Posterior vena cava (tissue), 2 donors: ENCODE measurements around the gene FNDC3A. TPM values are rescaled to one million over a fixed set of nuclear protein-coding genes. Genes with fewer than 3 reads are reported as not detected.
A peak's percentile ranks its signal among the peaks of the same experiment; 100 is the strongest.

Source experiments
- DNase-seq: peaks from one replicate; pipeline ENCODE4 v3.0.0-alpha.2; 2020; ENCODE audit warnings: low spot score
- intact Hi-C, 2 donors: fragments of 100-400 bp; cut with DNase I; formaldehyde crosslinking; loops; one replicate each; pipeline versions ENCODE4 v1.14.1 to v1.14.2; 2022 to 2023
- long read RNA-seq, 2 donors: library from polyadenylated mRNA; unstranded; transcript quantifications; one replicate each; pipeline ENCODE4 v2.0.0, GENCODE V29; 2020 to 2021
- total RNA-seq, 2 donors: library from RNA; stranded (reverse); fragmentation: NEBNext Ultra II Directional; extraction: Animal tissue kit (Norgen Biotek cat#: 25700); gene quantifications; one replicate each; pipeline ENCODE4 v1.2.1, GENCODE V29; 2021
- donor health status: DM: yes; HTN: yes; CAD: no.
- donor health status: DM: yes; HTN: yes; CAD: no.

FNDC3A gene, protein sequence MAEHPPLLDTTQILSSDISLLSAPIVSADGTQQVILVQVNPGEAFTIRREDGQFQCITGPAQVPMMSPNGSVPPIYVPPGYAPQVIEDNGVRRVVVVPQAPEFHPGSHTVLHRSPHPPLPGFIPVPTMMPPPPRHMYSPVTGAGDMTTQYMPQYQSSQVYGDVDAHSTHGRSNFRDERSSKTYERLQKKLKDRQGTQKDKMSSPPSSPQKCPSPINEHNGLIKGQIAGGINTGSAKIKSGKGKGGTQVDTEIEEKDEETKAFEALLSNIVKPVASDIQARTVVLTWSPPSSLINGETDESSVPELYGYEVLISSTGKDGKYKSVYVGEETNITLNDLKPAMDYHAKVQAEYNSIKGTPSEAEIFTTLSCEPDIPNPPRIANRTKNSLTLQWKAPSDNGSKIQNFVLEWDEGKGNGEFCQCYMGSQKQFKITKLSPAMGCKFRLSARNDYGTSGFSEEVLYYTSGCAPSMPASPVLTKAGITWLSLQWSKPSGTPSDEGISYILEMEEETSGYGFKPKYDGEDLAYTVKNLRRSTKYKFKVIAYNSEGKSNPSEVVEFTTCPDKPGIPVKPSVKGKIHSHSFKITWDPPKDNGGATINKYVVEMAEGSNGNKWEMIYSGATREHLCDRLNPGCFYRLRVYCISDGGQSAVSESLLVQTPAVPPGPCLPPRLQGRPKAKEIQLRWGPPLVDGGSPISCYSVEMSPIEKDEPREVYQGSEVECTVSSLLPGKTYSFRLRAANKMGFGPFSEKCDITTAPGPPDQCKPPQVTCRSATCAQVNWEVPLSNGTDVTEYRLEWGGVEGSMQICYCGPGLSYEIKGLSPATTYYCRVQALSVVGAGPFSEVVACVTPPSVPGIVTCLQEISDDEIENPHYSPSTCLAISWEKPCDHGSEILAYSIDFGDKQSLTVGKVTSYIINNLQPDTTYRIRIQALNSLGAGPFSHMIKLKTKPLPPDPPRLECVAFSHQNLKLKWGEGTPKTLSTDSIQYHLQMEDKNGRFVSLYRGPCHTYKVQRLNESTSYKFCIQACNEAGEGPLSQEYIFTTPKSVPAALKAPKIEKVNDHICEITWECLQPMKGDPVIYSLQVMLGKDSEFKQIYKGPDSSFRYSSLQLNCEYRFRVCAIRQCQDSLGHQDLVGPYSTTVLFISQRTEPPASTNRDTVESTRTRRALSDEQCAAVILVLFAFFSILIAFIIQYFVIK
- 10 to 100 TPM; 49.0 to 52.1 TPM for total RNA-seq
- long read RNA-seq, donor 1, partial matches to known transcripts = 13 of 17 reads
- long read RNA-seq, donor 1, other reads (novel, unspliced or antisense) = 4 of 17 reads
- long read RNA-seq, donor 2, partial matches to known transcripts = 14 of 18 reads
- long read RNA-seq, donor 2, other reads (novel, unspliced or antisense) = 2 of 18 reads

GRCh38 chr13:48975856-48976575, at the start of gene FNDC3A:
Gene FNDC3A, plus strand, starts transcription at chr13:48975912. Its CDS starts 30,279 bp downstream, at chr13:49006191.
- DNase-seq = peak; percentile 95
- intact Hi-C loops = no loop called here

- intact Hi-C loops = no loop called here
- no peak for DNase-seq
Observed at GRCh38 chr13:48928757-48929430, 46.8 kb upstream of the FNDC3A start.

DNA sequence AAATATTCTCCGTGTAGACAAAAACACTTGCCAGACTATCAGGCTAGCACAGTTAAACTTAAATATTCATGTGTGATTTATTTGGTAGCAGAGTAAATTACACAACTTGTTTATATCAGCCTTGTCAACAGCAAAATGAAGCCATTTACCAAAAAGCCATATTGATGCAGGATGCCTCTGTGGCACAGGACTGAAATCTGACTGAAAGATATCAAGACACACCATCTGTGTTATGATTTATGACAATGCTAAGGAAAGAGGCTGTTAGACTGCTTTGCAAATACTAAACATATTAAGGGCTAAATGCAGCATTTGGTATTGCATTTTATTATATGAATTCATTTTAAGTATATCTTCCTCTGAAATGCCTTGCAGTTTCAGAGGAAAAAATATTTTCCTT, 44.8 kb upstream of the FNDC3A start:
- intact Hi-C loops = no loop called here
- no peak for DNase-seq

DNA sequence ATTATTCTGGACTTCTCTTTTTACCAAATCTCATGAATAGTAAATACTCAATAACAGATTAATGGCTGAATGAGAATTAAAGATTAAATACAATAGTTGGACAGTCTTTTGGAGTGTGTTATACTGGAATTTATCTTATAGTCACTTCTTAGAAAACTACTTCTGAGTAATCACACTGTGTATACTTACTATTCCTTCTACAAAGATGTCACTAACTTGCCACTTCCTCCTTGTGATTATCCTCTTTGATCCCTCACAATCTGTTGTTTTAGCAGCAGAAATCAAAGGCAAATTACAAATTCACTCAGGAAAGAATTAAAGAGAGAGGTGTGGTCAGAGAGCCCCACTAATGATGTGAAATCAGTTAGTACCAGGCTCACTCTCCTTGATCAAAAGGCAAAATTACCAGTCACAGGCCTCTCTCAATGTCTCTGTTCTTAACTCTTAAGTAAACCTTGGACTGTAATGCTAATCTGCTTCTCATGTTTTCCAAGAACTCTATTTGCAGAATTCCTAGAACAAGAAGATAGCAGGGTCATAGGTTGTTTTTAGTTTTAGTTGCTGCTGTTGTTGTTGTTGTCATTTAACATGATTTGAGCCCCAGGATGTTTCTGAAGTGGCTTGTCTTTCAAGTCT, 37.3 kb upstream of the FNDC3A start:
- DNase-seq = no peak
- intact Hi-C loops = no loop called here

- intact Hi-C loops = no loop called here
Observed at GRCh38 chr13:48939728-48940127, 36.0 kb upstream of the FNDC3A start.

DNA sequence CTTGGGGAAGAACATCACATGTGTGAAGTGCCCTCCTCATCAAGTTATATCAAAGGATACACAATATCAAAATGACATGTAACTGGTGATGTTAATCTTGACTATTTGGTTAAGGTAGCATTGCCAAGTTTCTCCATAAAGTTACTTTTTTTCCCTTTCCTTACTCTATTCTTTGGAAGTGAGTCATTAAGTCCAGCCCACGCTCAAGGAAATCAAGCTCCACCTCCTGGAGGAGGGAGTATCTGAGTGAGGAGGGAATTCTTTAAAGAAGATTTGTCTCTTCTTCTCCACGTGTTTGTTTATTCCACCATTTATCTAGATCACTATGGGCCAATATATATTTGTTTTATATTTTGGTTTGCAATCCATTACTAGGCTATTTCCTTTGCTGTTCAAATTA, 33.6 kb upstream of the FNDC3A start:
- intact Hi-C loops = no loop called here
- no peak for DNase-seq

More at GRCh38 chr13:48939728-48940127, 36.0 kb upstream of the FNDC3A start:
- DNase-seq = no peak

DNA sequence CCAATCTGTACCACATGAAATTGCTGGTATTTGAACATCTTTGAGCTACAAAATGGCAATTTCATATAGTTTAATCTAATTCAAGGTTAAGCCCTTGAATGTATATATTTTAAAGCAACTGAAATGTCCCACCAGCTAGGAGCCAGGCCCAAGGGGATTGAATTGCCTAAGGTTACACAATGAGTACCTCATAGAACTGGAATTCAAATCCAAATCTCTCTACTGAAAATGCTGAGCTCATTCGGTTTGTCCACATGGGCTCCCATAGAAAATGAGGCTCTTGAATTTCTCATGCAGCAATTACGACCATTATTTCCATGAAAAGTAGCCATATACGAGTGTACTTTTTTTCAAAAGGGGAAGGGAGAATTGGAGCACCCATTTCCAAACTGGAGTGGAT, 31.5 kb upstream of the FNDC3A start:
- intact Hi-C loops = no loop called here
- DNase-seq = no peak

DNA sequence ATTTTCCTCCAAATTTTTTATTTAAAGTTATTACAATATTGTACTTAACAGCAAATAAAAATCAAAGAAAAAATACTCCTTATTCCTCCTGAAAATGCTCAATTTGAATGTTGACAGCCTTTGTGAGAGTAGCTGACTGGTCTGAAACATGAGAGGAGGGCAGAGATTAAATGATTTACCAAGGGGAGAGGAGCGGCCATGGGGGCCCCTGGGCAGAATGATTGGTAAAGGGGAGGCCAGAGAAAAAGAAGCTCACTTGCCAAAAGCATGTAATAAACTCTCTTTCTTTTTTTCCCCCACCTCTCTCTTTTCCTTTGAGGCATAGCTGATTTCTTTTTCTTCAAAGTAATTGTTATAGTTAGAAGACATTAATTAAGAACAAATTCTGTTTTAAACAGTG, 30.1 kb upstream of the FNDC3A start:
- intact Hi-C loops = no loop called here

GRCh38 chr13:48946163-48946562, 29.5 kb upstream of the FNDC3A start:
- no peak for DNase-seq
- intact Hi-C loops = no loop called here

More for the DNA sequence above, 30.1 kb upstream of the FNDC3A start:
- no peak for DNase-seq

GRCh38 chr13:48949566-48950500, 25.9 kb upstream of the FNDC3A start:
- DNase-seq = no peak
- intact Hi-C loops = no loop called here

DNA sequence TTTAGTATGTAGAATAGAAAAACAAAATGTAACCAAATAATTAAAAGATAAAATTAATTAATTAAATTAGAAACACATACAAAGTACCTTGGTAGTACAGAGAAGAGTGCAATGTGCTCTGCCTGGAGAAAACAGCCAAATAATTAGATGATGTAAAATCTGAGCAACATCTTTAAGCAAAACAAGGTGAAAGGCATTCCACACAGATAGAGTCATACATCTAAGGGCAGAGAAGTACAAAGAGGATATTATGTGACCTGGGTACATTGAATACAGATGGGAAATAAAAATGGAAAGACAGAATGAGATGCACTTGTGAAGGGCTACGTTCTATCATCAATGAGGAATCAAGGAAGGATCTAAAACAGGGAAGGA, 25.2 kb upstream of the FNDC3A start:
- intact Hi-C loops = no loop called here
- no peak for DNase-seq

GRCh38 chr13:48954081-48954480, 21.6 kb upstream of the FNDC3A start:
- intact Hi-C loops = no loop called here
- DNase-seq = no peak

DNA sequence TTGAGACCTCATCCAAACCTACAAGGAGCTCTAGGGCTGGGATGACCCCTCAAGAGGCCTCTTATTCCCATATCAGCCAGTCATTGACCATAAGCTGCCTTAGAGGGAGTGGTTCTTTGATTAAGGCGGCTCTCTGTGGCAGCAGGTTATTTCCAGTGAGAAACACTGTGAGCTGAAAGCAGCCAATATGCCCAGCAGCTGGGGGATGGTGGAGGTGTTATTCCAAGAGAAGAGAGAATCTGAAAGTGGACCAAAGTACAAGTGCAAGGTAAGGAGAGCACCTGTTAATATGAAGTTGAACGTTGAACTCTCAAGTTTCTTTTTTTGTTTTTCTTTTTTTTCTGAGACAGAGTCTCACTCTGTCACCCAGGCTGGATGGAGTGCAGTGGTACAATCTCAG, 20.2 kb upstream of the FNDC3A start:
- DNase-seq = no peak
- intact Hi-C loops = no loop called here

GRCh38 chr13:48961379-48961778, 14.3 kb upstream of the FNDC3A start:
- no peak for DNase-seq
- intact Hi-C loops = no loop called here

GRCh38 chr13:48962281-48962680, 13.4 kb upstream of the FNDC3A start:
- no peak for DNase-seq
- intact Hi-C loops = no loop called here

DNA sequence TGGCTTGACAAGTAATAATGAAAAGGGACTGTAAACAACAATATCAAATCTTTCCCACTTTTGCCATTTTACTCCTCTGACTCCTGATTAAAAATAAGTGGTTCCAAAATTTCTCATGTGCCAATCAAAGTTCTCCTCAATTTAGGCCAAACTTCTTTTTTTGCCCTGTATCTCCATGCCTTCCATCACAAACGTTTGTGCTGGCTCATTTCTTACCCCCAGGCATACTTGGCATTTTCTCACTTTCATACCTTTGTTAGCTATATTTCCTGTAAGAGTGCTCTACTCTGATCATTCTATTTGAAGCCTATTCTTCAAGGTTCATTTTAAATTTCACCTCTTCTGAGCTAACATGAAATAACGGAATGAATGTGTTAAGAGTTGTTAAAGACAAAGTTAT, 10.0 kb upstream of the FNDC3A start:
- no peak for DNase-seq
- intact Hi-C loops = no loop called here

- DNase-seq = no peak
- intact Hi-C loops = no loop called here
Observed at GRCh38 chr13:48969685-48970084, 6.0 kb upstream of the FNDC3A start.
